Stimulated activated naive CD8-positive, alpha-beta T cell treated with anti-CD3 and anti-CD28 coated beads, Interleukin-15, amount 100 ng/mL, for 72 hours (primary cell): ENCODE data around the gene NMBR.
"Not testable (repeated sequence)": the region's sequence is repeated elsewhere in the genome, so short reads cannot be mapped to it uniquely, and the experiment has no call there.

Experiments used
- ATAC-seq: fragments of 150-1000 bp; cut with Tn5 transposase; 2 replicates; pipeline ENCODE4 v1.10.0; 2021; ENCODE audit warnings: mild to moderate bottlenecking, moderate library complexity
- DNase-seq, 2 donors: peaks; one replicate each; pipeline ENCODE4 v3.0.0; 2021 to 2022
- H3K27ac Mint-ChIP-seq, 2 donors: one replicate each; pipeline ENCODE4 v1.8.0; 2022; ENCODE audit warnings: mild to moderate bottlenecking in 2 of 2, mixed read lengths in 2 of 2, moderate library complexity in 2 of 2
- H3K27me3 Mint-ChIP-seq: one replicate; pipeline ENCODE4 v1.8.0; 2022; ENCODE audit warnings: mixed read lengths
- H3K4me1 Mint-ChIP-seq: one replicate; pipeline ENCODE4 v1.8.0; 2022; ENCODE audit warnings: mild to moderate bottlenecking, mixed read lengths
- H3K4me3 Mint-ChIP-seq, 2 donors: one replicate each; pipeline ENCODE4 v1.8.0; 2022; ENCODE audit warnings: mild to moderate bottlenecking in 2 of 2, mixed read lengths in 2 of 2, moderate library complexity in 1 of 2
- H3K9me3 Mint-ChIP-seq, 2 donors: one replicate each; pipeline ENCODE4 v1.8.0; 2022; ENCODE audit warnings: mixed read lengths in 2 of 2

Gene NMBR

DNA sequence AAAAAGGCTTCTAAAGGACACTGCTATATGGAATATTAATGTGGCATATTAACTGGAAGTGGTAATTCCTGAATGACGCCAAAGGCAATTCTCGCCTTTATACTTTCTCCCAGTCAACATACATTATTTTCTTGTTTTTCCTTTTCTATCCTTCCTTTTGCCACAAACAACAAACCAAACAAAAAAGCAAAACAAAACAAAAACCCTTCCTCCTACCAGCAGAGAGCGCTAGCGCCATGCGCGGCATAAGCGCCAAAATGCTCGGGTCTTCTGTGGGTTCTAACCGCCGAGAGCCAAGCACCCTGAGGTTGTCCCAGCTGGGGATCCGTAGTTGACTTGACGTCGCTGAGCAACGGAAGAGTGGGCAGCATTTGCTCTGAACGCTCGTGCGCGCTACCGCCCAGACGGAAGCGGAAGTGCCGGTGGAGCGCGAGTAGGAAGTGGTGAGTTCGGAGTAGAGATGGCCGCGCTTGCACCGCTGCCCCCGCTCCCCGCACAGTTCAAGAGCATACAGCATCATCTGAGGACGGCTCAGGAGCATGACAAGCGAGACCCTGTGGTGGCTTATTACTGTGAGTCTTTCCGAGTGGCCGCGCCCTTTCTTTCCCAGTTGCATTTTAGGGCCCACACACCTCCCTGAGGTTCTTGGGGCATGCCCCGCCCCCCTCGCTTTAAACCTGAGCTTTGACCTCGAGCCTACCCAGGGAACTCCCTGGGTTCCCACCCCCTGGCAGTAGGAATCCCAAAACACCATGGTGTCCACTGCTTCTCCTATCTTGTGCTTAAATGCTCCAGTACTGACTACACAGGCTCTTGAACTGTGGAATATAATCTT lies at the start of gene NMBR, which contains the start of gene VTA1:
Gene NMBR (minus strand): TSS at position 295 of the 835 bp plus-strand sequence. CDS start 58,464 bp downstream, outside the sequence.
Gene VTA1 (plus strand): TSS at position 436 of the 835 bp plus-strand sequence. CDS start 25 bp downstream, at position 461.
- H3K4me3 Mint-ChIP-seq = peak within 1 kb of the TSS; percentile 90 to 93
- peak; percentile 99 for ATAC-seq
- H3K4me1 Mint-ChIP-seq = peaks cover 55% of the 10 kb centered on the region
- H3K27ac Mint-ChIP-seq = peak within 1 kb of the TSS; percentile 89 to 95
- no peaks in the 10 kb centered on the region for H3K27me3 Mint-ChIP-seq
- DNase-seq = peak; percentile 91 to 98
- peaks cover 0 to 7% of the 10 kb centered on the region in 2 donors for H3K9me3 Mint-ChIP-seq

DNA sequence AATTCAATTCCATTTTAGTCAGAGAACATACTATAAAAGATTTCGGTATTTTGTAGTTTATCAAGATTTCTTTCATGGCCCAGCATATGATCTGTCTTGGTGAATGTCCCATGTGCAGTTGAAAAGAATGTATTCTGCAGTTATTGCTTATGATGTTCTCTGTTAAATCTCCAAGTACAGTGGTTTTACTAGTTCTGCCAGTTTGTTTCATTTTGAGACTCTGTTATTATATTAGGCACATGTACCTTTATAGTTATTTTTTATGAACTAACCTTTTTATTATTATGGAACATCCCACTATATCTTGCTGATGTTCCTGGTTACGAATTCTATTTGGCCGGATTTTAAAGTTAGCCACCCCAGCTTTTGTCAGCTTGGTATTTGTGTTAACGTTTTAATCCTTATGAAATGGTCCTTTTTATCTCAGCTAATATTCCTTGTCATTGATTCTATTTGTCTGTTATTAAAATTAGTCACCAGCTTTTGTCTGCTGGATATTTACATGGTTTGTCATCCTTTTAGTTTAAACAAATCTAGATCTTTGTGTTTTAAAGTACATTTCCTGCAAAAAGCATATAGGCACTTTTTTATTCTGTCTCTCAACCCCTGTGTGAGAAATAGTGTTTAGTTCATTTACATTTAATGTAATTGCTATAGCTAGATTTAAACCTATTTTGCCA lies 49.1 kb upstream of the NMBR start:
- Mint-ChIP-seq H3K27ac (no peak overlapping the region), H3K27me3 (no peaks in the 10 kb centered on the region), H3K4me3 (no peak overlapping the region), H3K9me3 (no peaks in the 10 kb centered on the region), H3K4me1 (peaks cover 23% of the 10 kb centered on the region)
- DNase-seq = no peak
- no peak for ATAC-seq

DNA sequence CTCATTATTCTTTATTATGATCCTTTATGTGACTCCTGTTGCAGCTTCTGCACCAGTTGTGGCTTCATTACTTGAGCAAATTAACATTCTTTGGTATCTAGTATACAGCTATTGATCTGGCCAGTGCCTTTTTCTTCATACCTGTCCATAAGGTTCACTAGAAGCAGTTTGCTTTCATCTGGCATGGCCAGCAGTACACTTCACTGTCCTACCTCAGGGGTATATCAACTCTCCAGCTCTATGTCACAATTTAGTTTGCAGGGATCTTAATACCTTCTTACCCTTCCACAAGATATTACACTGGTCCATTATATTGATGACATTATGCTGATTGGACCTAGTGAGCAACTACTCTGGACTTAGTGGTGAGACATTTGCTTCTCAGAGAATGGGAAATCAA lies 46.7 kb upstream of the NMBR start:
- H3K4me1 Mint-ChIP-seq = peaks cover 23% of the 10 kb centered on the region
- no peaks in the 10 kb centered on the region for H3K9me3 Mint-ChIP-seq
- ATAC-seq (no peak), DNase-seq (no peak)
- no peak overlapping the region for H3K27ac Mint-ChIP-seq
- no peaks in the 10 kb centered on the region for H3K27me3 Mint-ChIP-seq
- H3K4me3 Mint-ChIP-seq = no peak overlapping the region

DNA sequence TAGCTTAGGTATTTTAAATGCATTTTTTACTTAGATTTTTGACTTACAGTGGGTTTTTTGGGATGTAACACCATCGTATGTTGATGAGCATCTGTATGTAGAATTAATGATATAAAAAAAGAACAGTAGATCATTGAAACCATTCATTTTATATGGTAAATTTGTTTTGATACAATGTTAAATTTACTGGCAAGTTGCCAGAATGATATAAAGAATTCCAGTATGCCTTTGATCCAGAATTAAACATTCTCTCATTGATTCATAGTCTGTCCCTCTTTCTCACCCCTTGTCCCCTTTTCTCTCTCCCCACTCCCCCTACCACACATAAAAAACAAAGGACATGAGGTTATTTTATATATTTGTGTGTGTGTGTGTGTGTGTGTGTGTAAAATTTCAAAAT lies 45.4 kb upstream of the NMBR start:
- H3K9me3 Mint-ChIP-seq = no peaks in the 10 kb centered on the region
- H3K27me3 Mint-ChIP-seq = no peaks in the 10 kb centered on the region
- H3K27ac Mint-ChIP-seq = no peak overlapping the region
- no peak for DNase-seq
- H3K4me3 Mint-ChIP-seq = no peak overlapping the region
- no peak for ATAC-seq
- peaks cover 23% of the 10 kb centered on the region for H3K4me1 Mint-ChIP-seq

DNA sequence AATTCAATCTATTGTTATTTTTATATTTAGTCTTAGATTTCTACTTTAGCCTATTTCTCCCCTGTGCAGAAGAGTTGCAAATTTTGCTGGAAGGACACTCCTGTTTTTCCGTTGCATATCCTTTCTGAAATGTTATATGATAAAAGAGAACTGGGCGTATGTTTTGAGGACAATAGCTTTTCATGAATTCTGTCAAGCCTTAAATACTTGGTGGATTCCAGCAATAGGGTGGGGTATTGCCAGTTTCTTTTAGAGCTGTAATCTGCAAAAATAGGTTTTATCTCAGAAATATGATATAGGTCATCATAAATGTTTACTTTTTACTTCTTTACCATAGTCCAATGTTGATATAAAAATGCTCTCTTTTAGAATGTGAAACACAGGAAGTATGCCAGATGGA lies 42.1 kb upstream of the NMBR start:
- no peak overlapping the region for H3K27ac Mint-ChIP-seq
- no peaks in the 10 kb centered on the region for H3K9me3 Mint-ChIP-seq
- DNase-seq = no peak
- H3K4me3 Mint-ChIP-seq = no peak overlapping the region
- ATAC-seq = no peak
- no peaks in the 10 kb centered on the region for H3K27me3 Mint-ChIP-seq
- peaks cover 6% of the 10 kb centered on the region for H3K4me1 Mint-ChIP-seq

DNA sequence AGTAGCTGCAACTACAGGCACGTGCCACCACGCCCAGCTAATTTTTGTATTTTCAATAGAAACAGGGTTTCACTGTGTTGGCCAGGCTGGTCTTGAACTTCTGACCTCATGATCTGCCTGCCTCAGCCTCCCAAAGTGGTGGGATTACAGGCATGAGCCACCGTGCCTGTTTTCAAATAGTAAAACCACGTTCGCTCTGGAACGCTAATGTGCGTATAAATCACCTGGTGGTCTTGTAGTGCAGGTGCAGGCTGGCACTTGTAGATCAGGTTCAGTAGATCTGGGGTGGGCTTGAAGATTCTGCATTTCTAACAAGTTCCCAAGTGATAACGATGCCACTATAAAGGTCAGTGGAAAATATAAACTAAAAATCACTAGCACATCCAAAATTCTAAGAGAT lies 41.4 kb upstream of the NMBR start:
- not testable (repeated sequence) for ATAC-seq, H3K27ac Mint-ChIP-seq, H3K27me3 Mint-ChIP-seq, H3K9me3 Mint-ChIP-seq, DNase-seq, H3K4me3 Mint-ChIP-seq, H3K4me1 Mint-ChIP-seq

DNA sequence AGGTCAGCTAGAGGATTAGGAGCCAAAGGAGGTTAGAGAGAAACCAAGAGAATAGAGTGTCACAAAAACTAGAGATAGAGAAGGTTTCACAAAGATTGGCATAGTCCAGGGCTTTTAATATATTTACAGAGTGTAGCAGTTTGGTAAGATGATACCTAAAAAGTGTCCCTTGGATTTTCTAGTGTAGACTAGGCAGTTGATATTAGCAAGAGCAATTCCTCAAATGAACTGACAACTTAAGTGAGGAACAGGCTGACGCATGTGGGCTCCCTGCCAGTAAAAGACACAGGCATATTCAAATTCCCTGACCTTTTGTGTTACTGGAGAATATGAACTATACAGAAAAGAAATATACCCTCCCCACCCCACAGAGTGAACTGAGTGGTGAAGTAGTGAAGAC lies 40.3 kb upstream of the NMBR start:
- Mint-ChIP-seq H3K9me3 (no peaks in the 10 kb centered on the region), H3K27me3 (no peaks in the 10 kb centered on the region), H3K27ac (no peak overlapping the region), H3K4me1 (peaks cover 6% of the 10 kb centered on the region), H3K4me3 (no peak overlapping the region)
- no peak for DNase-seq
- ATAC-seq = no peak

DNA sequence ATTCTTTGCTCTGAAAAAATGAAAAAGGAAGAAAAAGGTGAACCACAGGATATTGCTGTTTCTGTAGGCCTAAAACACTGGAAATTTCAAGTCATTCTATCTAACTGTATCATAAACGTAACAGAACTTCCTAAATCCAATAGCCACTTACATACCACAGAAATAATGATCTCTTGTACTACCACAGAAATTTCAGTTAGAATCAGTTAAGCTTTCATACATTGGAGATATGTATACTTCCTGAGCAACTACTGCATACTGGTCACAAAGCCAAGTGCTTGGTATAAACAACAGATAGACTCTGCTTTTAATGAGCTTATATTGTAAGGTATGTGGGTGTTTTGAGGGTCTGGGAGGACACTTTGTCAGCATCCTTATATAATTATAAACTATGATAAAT lies 38.7 kb upstream of the NMBR start:
- no peaks in the 10 kb centered on the region for H3K9me3 Mint-ChIP-seq
- H3K27me3 Mint-ChIP-seq = no peaks in the 10 kb centered on the region
- no peak for DNase-seq
- H3K4me3 Mint-ChIP-seq = no peak overlapping the region
- no peak for ATAC-seq
- no peak overlapping the region for H3K27ac Mint-ChIP-seq
- peaks cover 6% of the 10 kb centered on the region for H3K4me1 Mint-ChIP-seq

DNA sequence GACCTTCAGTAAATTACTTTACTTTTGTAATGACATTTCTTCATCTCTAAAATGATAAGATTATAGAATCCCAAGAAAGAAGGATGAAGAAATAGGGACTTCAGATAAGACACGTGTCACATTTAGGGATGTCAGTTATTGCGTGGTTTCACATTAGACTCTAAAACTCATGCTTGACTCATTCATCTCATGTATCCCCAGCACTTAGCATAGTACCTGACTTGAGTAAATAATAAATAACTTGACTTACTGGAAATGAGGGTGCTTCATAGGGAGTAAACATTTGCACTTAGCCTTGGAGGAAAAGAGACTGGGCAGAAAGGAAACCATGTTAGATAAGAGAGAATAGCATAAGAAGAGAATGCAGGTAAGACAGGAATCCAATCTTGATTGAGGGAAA lies 37.4 kb upstream of the NMBR start:
- Mint-ChIP-seq H3K9me3 (no peaks in the 10 kb centered on the region), H3K27ac (no peak overlapping the region), H3K27me3 (no peaks in the 10 kb centered on the region), H3K4me3 (no peak overlapping the region), H3K4me1 (peaks cover 6% of the 10 kb centered on the region)
- ATAC-seq (no peak), DNase-seq (no peak)

DNA sequence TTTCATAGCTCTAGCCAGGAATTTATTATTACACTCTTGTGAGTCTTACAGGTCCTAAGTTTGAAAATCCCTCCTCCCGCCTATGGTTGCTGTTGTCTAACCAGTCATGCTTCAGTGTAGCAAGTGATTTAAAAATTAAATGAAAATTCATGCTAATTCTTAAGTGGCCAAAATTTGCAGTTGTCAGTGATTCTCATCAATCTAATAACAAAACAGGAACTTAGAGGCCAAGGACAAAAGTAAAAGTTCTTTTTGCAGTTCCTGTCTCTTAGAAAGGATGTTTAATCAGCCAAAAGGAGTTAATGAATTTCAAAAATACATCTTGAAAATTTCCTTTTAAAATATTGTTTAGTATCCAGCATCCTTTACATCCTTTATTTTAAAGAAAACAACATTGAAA lies 36.4 kb upstream of the NMBR start:
- no peak overlapping the region for H3K4me3 Mint-ChIP-seq
- no peaks in the 10 kb centered on the region for H3K27me3 Mint-ChIP-seq
- no peak for ATAC-seq
- no peak overlapping the region for H3K27ac Mint-ChIP-seq
- no peaks in the 10 kb centered on the region for H3K9me3 Mint-ChIP-seq
- no peak for DNase-seq
- peaks cover 6% of the 10 kb centered on the region for H3K4me1 Mint-ChIP-seq

DNA sequence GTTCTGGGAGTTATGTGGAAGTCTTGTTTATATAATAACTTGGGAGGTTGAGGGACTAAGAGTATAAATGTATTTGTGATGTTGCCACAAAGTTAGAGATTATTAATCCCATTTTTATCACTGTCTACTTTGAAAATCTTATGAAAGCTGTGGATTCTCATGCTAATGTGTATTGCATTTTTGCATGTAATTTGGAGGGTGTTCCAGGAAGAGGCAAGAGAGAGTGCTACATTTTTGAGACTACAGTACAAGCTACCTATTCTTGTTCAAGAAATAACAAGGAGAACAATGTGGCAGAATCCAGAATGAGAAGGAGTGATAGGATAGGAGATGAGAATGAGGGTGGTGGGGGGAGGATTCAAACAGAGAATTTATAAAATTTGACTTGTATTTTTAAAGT lies 35.1 kb upstream of the NMBR start:
- DNase-seq = no peak
- H3K27me3 Mint-ChIP-seq = no peaks in the 10 kb centered on the region

DNA sequence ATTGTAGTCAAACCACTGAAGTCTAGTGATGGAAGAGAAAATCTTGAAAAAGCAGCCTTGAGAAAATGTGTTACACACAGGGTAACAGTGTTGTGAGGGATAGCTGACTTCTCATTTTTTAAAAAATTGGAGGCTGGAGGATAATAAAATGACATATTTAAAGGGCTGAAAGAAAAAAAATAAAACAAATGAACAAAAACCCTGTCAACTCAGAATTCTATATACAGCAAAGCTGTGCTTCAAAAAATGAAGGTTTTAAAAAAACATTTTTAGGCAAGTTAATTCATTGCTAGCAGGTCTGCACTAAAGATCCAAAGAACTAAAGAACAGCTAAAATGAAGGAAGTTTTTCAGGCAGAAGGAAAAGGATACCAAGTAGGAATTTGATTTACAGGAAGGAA lies 31.2 kb upstream of the NMBR start:
- H3K27ac Mint-ChIP-seq = no peak overlapping the region
- ATAC-seq (no peak), DNase-seq (no peak)
- H3K4me1 Mint-ChIP-seq = no peaks in the 10 kb centered on the region
- H3K4me3 Mint-ChIP-seq = no peak overlapping the region
- H3K9me3 Mint-ChIP-seq = peaks cover 5 to 13% of the 10 kb centered on the region in 2 donors
- no peaks in the 10 kb centered on the region for H3K27me3 Mint-ChIP-seq

More for the DNA sequence above, 35.1 kb upstream of the NMBR start:
- no peak overlapping the region for H3K27ac Mint-ChIP-seq
- no peak overlapping the region for H3K4me3 Mint-ChIP-seq
- peaks cover 0 to 12% of the 10 kb centered on the region in 2 donors for H3K9me3 Mint-ChIP-seq
- peaks cover 6% of the 10 kb centered on the region for H3K4me1 Mint-ChIP-seq
- ATAC-seq = no peak

DNA sequence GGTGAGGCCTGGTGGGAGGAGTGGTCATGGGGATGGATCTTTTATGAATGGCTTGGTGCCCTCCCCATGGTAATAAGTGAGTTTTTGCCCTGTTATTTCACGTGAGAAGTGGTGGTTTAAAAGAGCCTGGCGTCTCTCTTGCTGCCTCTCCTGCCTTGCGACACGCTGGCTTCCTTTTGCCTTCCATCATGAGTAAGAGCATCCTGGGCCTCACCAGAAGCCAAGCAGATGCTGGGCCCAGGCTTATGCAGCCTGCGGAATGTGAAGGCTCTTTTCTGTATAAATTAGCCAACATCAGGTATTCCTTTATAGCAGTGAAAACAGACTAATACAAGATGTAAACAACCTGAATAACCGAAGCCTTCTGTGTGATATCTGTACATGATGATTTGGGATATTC lies 27.8 kb upstream of the NMBR start:
- Mint-ChIP-seq H3K9me3 (peaks cover 5 to 13% of the 10 kb centered on the region in 2 donors), H3K27ac (no peak overlapping the region), H3K27me3 (no peaks in the 10 kb centered on the region)

DNA sequence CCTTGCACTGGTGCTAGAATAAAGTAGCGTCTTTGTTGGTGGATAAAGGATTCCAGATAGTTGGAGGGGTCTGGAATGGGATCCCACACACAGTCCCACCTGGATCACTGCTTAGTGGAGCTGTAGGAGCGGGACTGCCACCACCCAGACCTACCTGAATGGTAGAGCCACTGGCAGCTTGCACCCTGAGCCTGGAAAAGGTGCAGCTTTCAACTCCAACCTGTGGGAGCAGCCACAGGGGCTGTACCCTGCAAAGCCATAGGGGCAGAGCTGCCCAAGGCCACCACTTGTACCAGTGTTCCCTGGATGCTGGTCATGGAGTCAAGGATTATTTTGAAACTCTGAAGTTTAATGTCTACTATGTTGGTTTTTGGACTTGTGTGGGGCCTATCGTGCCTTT lies 27.1 kb upstream of the NMBR start:
- DNase-seq = no peak
- Mint-ChIP-seq H3K4me3 (no peak overlapping the region), H3K27me3 (no peaks in the 10 kb centered on the region), H3K9me3 (peaks cover 5 to 13% of the 10 kb centered on the region in 2 donors), H3K27ac (no peak overlapping the region), H3K4me1 (no peaks in the 10 kb centered on the region)
- no peak for ATAC-seq

More for the DNA sequence above, 27.8 kb upstream of the NMBR start:
- no peaks in the 10 kb centered on the region for H3K4me1 Mint-ChIP-seq
- ATAC-seq = no peak
- no peak for DNase-seq
- no peak overlapping the region for H3K4me3 Mint-ChIP-seq

DNA sequence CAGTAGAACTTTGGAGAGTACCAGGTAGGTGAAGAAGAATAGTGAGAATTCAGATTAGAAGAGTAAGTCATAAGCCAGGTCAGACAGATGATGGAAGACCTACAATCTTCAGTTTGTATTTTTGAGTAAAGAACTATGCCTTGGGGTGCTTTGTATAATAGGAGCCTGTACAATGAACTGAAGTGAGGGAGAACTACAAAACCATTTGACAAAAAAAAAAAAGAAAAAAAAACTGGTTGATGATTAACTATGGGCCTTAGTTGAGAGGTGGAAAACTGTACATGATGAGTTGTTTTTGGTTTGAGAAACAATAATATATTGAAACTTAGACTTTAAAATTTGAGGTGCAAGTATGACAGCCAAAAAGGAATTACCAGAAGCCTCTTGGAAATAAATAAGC lies 25.8 kb upstream of the NMBR start:
- Mint-ChIP-seq H3K4me1 (no peaks in the 10 kb centered on the region), H3K27me3 (no peaks in the 10 kb centered on the region), H3K9me3 (peaks cover 5 to 8% of the 10 kb centered on the region in 2 donors), H3K4me3 (no peak overlapping the region), H3K27ac (peak overlapping the region in 1 of 2 donors; percentile 16)
- ATAC-seq (no peak), DNase-seq (no peak)

DNA sequence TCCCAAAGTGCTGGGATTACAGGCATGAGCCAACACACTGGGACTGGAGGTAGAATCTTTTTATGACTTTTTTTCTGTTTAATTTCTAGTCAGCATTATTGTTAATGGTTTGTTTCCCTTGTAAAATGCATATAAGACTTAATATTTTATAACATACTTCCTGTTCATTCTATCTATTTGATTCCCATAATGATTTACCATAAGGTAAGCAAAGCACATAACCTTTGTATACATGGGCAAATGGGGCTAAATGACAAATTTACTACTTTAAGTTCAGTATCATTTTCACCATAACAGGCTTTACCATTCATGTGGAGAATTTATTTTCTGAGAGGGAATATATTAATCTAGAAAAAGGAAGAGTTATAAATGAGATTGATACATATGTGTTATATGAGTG lies 24.4 kb upstream of the NMBR start:
- ATAC-seq (no peak), DNase-seq (no peak)
- H3K27me3 Mint-ChIP-seq = no peaks in the 10 kb centered on the region
- no peak overlapping the region for H3K4me3 Mint-ChIP-seq
- H3K27ac Mint-ChIP-seq = no peak overlapping the region
- peaks cover 0 to 5% of the 10 kb centered on the region in 2 donors for H3K9me3 Mint-ChIP-seq
- H3K4me1 Mint-ChIP-seq = no peaks in the 10 kb centered on the region
